BJ (cell line): ENCODE measurements around the gene DSTYK. TPM values are rescaled to one million over a fixed set of nuclear protein-coding genes. Genes with fewer than 3 reads are reported as not detected.

Source experiments
- CTCF ChIA-PET: fragments of 350-600 bp; formaldehyde crosslinking; extraction: SDS; loops from one replicate; lab custom pipeline; 2021; ENCODE audit warnings: antibody characterized with exemption, inconsistent platforms; lab: Yijun Ruan, JAX
- POLR2A ChIA-PET: fragments of 300-600 bp; sonication (Branson Sonifier 250); formaldehyde crosslinking; extraction: SDS; loops from one replicate; lab custom pipeline; 2021; ENCODE audit warnings: antibody characterized with exemption; lab: Charles Lee
- DNase-seq: peaks from one replicate; pipeline ENCODE4 v3.0.0-alpha.2; 2011; ENCODE audit warnings: low read depth
- H3K27me3 ChIP-seq: 2 replicates; pipeline ENCODE4 v1.6.0; 2011; ENCODE audit warnings: low read length; ENCODE audit not compliant: control insufficient read depth, insufficient read depth
- H3K36me3 ChIP-seq: 2 replicates; pipeline ENCODE4 v1.5.1; 2011; ENCODE audit warnings: low read length; ENCODE audit not compliant: control insufficient read depth, insufficient read depth
- H3K4me3 ChIP-seq: 2 replicates; pipeline ENCODE4 v1.5.1; 2011; ENCODE audit warnings: low read depth, mild to moderate bottlenecking, control low read depth, low read length
- CTCF ChIP-seq: IDR thresholded peaks from 2 replicates; pipeline ENCODE4 v1.5.1; 2011; ENCODE audit warnings: low read depth, mild to moderate bottlenecking, control low read depth, inconsistent platforms, low read length, moderate library complexity; ENCODE audit not compliant: insufficient read depth
- polyA plus RNA-seq: library from polyadenylated mRNA; depleted of rRNA; stranded (reverse); fragments of >200 nt; gene quantifications from 2 replicates; pipeline ENCODE4 v1.2.3, GENCODE V29; 2011

DSTYK gene
- polyA plus RNA-seq, 1 experiment: 9.7 TPM

GRCh38 chr1:205141236-205142101 lies 70.0 kb downstream of the DSTYK start:
- POLR2A ChIA-PET: no interaction called here
- CTCF ChIA-PET: interaction anchor here (0.6 to 7.1 kb wide), 28 partner anchors 10 to 175 kb away, joined by 3 to 52 read pairs (median 4); partner anchors contain the start of genes RBBP5 and TMCC2
- Histone ChIP-seq H3K4me3 (no peak overlapping the region), H3K36me3 (no peaks in the 10 kb centered on the region), H3K27me3 (no peaks in the 10 kb centered on the region)
- peak; percentile 23 for DNase-seq
- peak; percentile 68 for TF ChIP-seq CTCF

GRCh38 chr1:205140113-205140512 lies 71.4 kb downstream of the DSTYK start:
- Histone ChIP-seq H3K27me3 (no peaks in the 10 kb centered on the region), H3K36me3 (no peaks in the 10 kb centered on the region), H3K4me3 (no peak overlapping the region)
- CTCF ChIA-PET: interaction anchor here (2.5 to 7.1 kb wide), 2 partner anchors 18 to 117 kb away, joined by 17 to 52 read pairs; partner anchors contain the start of gene RBBP5
- POLR2A ChIA-PET: no interaction called here
- TF ChIP-seq CTCF: no peak
- DNase-seq: no peak

- CTCF ChIA-PET: no interaction called here
- Histone ChIP-seq H3K4me3 (no peak overlapping the region), H3K27me3 (no peaks in the 10 kb centered on the region), H3K36me3 (no peaks in the 10 kb centered on the region)
- DNase-seq: no peak
- no peak for TF ChIP-seq CTCF
- POLR2A ChIA-PET: no interaction called here
Observed at GRCh38 chr1:205137901-205138300, 73.6 kb downstream of the DSTYK start.

- CTCF ChIA-PET: interaction anchor here (4.1 kb wide), 1 partner anchor 8 kb away, joined by 24 read pairs; no protein-coding TSS in a partner anchor
- POLR2A ChIA-PET: no interaction called here
- no peak overlapping the region for H3K4me3 ChIP-seq
- H3K36me3 ChIP-seq: no peaks in the 10 kb centered on the region
- no peak for DNase-seq
- H3K27me3 ChIP-seq: no peaks in the 10 kb centered on the region
- no peak for TF ChIP-seq CTCF
Observed at GRCh38 chr1:205133287-205133686, 78.2 kb downstream of the DSTYK start.

- no peaks in the 10 kb centered on the region for H3K36me3 ChIP-seq
- no peaks in the 10 kb centered on the region for H3K27me3 ChIP-seq
- DNase-seq: no peak
- CTCF ChIA-PET: interaction anchor here (0.8 to 4.1 kb wide), 3 partner anchors 12 to 243 kb away, joined by 3 to 24 read pairs (median 3); no protein-coding TSS in a partner anchor
- TF ChIP-seq CTCF: no peak
- POLR2A ChIA-PET: no interaction called here
- no peak overlapping the region for H3K4me3 ChIP-seq
Observed at GRCh38 chr1:205129447-205130029, 82.0 kb downstream of the DSTYK start.
